H1 (cell line): ENCODE measurements around the gene OR4M1. TPM values are rescaled to one million over a fixed set of nuclear protein-coding genes. Genes with fewer than 3 reads are reported as not detected.

Source experiments
- ASH2L ChIP-seq: fragments of 200-600, 300-600 bp; sonication (generic); IDR thresholded peaks from one replicate; pipeline ENCODE4 v1.7.1; 2017; ENCODE audit warnings: low read length
- BACH1 ChIP-seq: IDR thresholded peaks from 2 replicates; pipeline ENCODE4 v1.6.1; 2012; ENCODE audit warnings: low read length, improper control_type of control experiment
- GABPA ChIP-seq: IDR thresholded peaks from 2 replicates; pipeline ENCODE4 v1.6.1; 2011; ENCODE audit warnings: mild to moderate bottlenecking, low read length, moderate library complexity, borderline replicate concordance; ENCODE audit not compliant: insufficient read depth
- PHF8 ChIP-seq: fragments of 200-600 bp; sonication (generic); conservative IDR thresholded peaks from 2 replicates; pipeline ENCODE4 v1.7.1; 2012; ENCODE audit warnings: low read depth, mild to moderate bottlenecking, inconsistent platforms, low read length, moderate library complexity
- RXRA ChIP-seq: IDR thresholded peaks from 2 replicates; pipeline ENCODE4 v1.6.1; 2011; ENCODE audit warnings: low read depth, mild to moderate bottlenecking, low read length, moderate library complexity; ENCODE audit not compliant: insufficient read depth
- SP1 ChIP-seq: IDR thresholded peaks from 2 replicates; pipeline ENCODE4 v1.6.1; 2011; ENCODE audit warnings: low read depth, low read length
- YY1 ChIP-seq: IDR thresholded peaks from 2 replicates; pipeline ENCODE4 v1.6.1; 2011; ENCODE audit warnings: low read depth, mild to moderate bottlenecking, low read length
- polyA plus RNA-seq, 7 experiments: library from polyadenylated mRNA; depleted of rRNA in 3 of 7; stranded (reverse) in 5 of 7; unstranded in 2 of 7; fragments of >200 nt in 5 of 7; fragments of 200-250 nt in 2 of 7; gene quantifications; 1 replicate in 5 of 7; 2 replicates in 1 of 7; 4 replicates in 1 of 7; pipeline versions ENCODE4 v1.2.1 to v1.2.3, GENCODE V29; 2011 to 2013; ENCODE audit warnings: missing spikeins in 2 of 7, mixed read lengths in 2 of 7
- total RNA-seq: library from RNA; stranded (reverse); fragmentation: NEBNext Ultra II Directional; extraction: Animal tissue kit (Norgen Biotek cat#: 25700); gene quantifications from 2 replicates; pipeline ENCODE4 v1.2.1, GENCODE V29; 2021

Gene OR4M1
- total and polyA plus RNA-seq, 2 of the 8 experiments (the other 6 are each of a cell fraction or from before 2014, with no cell fraction given): not detected

DNA sequence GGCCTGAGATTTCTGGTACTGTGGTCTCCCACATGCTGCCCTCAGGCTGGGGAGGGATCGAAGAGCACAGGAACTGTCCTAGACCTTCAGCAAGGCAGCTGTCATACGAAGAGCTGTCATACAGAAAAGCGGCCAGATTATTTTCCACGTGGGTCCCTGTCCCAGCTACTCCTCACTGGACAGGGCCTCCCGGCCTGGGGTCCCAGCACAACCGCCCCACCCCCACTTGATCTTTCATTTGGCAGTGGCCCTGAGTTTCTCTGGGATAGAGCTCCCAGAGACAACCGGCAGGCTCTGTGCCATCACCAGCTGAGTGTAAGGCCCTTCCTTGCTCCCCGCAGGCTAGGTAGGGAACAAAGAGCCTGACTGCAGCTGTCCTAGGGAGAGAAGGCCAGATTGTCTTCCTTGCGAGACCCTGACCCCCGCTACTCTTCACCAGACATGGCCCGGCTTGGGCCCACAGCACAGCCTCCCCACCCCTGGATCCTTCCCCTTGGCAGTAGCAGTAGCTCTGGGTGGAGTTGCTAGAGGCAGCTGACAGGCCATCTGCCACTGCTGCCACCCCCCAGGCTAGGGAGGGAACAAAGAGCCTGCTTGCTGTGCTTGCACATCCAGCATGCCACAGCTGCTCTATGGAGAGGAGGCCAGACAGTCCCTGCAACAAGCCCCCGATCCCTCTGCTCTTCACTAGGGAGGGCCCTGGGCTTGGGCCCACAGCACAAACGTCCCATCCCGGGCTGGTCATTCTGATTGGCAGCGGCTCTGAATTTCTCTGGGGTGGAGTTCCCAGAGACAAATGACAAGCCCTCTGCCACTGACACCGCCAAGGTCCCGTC lies 27.2 kb downstream of the OR4M1 start (continued):
- TF ChIP-seq YY1 (no peak), ASH2L (no peak), RXRA (no peak), SP1 (no peak), PHF8 (no peak), BACH1 (no peak), GABPA (no peak)
